SU-DHL-6 (cell line): ENCODE measurements around the gene DTNBP1.
"Not testable (repeated sequence)": the region's sequence is repeated elsewhere in the genome, so short reads cannot be mapped to it uniquely, and the experiment has no call there.

Source experiments
- EZH2phosphoT487 ChIP-seq: fragments of 200-600 bp; sonication (generic), shearing (Covaris generic); conservative IDR thresholded peaks from 2 replicates; pipeline ENCODE4 v1.6.1; 2018; ENCODE audit warnings: mild to moderate bottlenecking, antibody characterized with exemption, low read length, moderate library complexity, mixed read lengths
- TF ChIP-seq, protein P1 (sequence below): fragments of 200-600 bp; sonication (generic); IDR thresholded peaks from one replicate; pipeline ENCODE4 v1.5.1; 2017; ENCODE audit warnings: antibody characterized with exemption, mild to moderate bottlenecking, low read length, moderate library complexity; ENCODE audit not compliant: insufficient read depth, poor library complexity, severe bottlenecking

DNA sequence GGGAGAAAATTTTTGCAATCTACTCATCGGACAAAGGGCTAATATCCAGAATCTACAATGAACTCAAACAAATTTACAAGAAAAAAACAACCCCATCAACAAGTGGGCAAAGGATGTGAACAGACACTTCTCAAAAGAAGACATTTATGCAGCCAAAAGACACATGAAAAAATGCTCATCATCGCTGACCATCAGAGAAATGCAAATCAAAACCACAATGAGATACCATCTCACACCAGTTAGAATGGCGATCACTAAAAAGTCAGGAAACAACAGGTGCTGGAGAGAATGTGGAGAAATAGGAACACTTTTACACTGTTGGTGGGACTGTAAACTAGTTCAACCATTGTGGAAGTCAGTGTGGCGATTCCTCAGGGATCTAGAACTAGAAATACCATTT lies 4.1 kb upstream of the DTNBP1 start:
- TF ChIP-seq, protein P1, sequence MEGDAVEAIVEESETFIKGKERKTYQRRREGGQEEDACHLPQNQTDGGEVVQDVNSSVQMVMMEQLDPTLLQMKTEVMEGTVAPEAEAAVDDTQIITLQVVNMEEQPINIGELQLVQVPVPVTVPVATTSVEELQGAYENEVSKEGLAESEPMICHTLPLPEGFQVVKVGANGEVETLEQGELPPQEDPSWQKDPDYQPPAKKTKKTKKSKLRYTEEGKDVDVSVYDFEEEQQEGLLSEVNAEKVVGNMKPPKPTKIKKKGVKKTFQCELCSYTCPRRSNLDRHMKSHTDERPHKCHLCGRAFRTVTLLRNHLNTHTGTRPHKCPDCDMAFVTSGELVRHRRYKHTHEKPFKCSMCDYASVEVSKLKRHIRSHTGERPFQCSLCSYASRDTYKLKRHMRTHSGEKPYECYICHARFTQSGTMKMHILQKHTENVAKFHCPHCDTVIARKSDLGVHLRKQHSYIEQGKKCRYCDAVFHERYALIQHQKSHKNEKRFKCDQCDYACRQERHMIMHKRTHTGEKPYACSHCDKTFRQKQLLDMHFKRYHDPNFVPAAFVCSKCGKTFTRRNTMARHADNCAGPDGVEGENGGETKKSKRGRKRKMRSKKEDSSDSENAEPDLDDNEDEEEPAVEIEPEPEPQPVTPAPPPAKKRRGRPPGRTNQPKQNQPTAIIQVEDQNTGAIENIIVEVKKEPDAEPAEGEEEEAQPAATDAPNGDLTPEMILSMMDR = not testable (repeated sequence)
- not testable (repeated sequence) for TF ChIP-seq EZH2phosphoT487
